ENCODE data around the gene GOLGA6A.

GRCh38 chr15:74045184-74045583 is 37.2 kb downstream of the GOLGA6A start:
- TF ChIP-seq EZH2phosphoT487 (IDR thresholded peaks at IDR 0.05; ENCODE audit: low read depth, severe bottlenecking, unreplicated experiment) (no peak), CTCF (IDR thresholded peaks at IDR 0.05; ENCODE audit: poor library complexity) (no peak)
